Measurements from ENCODE around the gene ZIC5. TPM values are rescaled to one million over a fixed set of nuclear protein-coding genes. Genes with fewer than 3 reads are reported as not detected.

Gene ZIC5
- polyA plus RNA-seq, 1 donor: 0.08 TPM

DNA sequence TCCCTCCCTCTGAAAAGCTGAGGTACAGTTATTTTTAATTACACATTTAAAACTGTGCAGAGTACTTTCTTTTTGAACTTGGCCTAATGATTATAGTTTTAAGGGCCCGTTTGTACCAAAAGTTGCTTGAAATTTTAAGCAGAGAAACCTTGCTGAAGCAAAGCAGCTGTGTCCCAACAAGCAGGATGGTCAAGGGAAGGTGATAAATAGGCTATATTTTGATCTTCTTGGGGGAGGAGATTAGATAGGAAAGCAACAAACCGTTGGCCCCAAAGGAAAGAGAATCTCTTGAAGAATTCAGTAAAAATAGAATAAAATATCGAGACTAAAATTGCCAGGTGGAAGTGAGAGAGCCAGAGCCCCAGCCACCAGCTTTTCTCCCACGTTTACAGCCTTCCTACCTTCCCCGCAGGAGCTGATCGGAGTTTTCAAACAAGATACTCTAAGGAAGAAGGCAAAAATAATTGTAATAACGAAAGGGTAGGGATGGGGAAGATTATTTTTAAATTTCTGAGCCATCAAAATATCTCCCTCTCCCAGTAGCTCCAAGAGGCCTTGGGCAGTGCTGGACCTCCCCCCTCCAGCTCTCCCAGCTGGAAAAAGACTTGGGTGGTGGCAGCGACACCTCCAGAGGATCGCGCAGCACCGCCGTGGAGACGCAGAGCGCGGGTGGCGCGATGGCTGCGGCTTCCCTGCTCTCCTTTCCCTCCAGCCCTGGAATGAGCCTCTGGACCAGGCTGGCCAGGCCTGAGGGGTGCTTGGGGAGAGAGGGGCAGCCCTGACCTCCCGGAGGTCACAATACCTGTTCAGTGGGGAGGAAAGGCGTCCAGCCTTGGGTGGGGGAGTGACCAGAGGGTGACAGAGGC, 15.8 kb upstream of the ZIC5 start:
- no peak for DNase-seq

DNA sequence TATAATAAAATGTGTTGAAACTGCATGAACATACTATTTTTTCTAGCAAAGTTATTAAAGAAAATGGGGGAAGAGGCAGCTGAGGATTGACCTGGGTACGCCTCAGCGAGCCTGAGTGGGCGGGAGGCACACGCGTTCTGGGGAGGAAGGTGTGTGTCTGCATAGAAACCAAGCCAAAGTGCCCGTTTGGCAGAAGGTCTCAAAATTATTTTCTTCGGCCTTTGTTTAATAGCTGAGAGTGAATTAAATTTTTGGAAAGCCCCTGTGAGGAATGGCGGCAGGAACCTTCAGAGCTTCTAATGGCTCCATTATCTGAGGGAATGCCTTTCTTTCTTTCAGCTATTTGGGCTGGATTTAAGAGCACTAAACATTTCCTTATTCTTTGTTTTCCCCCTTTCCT, 15.2 kb upstream of the ZIC5 start:
- DNase-seq: no peak

DNA sequence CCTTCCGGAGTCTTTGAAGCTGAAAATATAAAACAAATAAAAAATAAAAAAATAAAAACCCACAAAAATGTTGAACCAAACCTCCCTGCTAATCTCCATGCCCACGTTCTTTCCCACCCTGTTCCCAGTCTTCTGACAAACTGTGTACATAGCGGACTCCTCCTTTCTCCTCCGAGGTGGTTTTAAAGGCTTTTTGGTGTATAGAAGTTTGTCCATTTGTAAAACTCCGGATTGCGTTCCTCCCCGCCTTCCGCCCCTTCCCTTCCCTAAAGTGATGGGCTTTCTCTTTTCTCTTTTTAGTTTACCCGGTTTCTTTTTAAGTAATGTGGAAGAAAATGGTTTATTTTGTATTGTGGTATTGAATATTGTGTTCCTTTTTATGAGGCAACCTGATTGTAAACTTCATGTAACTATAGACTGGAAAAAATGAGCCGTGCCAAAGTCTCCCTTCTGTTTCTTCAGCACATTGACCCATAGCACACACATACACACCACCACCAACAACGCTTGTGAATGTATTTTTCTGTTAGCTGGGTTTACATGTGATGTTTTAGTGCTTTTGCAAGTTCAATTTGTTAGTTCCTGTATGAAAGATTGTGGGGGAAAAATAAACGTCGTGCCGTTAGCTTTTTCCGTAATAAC, 14.4 kb upstream of the ZIC5 start:
- DNase-seq: no peak

DNA sequence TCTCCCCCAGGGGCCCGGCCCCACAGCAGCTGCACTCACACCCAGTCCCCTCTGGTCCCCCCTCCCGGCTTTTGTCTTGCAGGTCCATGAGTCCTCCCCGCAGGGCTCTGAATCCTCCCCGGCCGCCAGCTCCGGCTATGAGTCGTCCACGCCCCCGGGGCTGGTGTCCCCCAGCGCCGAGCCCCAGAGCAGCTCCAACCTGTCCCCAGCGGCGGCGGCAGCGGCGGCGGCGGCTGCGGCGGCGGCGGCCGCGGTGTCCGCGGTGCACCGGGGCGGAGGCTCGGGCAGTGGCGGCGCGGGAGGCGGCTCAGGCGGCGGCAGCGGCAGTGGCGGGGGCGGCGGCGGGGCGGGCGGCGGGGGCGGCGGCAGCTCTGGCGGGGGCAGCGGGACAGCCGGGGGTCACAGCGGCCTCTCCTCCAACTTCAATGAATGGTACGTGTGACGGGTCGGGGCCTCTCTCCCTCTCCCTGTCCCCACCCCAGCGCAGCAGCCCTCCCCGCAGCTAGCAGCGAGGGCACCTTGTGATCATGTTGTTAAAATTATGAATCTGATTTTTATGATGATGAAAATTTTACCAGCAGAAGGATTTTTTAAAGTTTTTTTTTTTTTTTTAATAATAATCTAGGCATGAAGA, 13.8 kb upstream of the ZIC5 start:
- DNase-seq: no peak

DNA sequence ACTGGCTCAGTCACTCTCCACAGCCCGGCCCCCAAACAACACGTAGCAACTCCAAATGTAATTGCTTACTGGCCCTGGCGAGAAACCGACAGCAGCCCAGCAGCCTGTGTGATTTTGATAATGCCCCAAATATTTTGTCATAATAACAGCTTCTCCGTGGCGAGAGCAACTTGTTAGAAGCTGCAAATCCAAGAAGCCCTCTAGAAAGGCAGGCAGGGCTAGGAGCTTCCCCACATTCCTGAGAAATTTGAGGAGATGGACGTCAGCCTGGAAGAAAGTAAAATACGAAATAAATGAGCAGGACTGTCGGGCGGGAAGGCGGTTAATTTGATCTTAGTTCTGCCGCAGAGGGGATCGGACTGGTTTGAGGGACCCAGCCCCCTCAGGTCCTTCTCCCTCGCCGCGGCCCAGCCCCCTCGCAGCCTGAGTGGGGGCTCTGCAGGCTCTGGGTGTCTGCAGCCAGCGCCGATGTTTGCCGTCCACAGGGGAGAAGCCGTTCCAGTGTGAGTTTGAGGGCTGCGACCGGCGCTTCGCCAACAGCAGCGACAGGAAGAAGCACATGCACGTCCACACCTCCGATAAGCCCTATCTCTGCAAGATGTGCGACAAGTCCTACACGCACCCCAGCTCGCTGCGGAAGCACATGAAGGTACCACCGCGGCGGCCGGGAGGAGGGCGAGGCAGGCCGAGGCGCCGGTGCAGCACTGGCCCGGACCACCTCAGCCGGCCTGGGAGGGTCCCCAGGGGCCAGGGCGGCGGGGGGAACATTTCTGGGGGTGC, 13.1 kb upstream of the ZIC5 start:
- DNase-seq: no peak

DNA sequence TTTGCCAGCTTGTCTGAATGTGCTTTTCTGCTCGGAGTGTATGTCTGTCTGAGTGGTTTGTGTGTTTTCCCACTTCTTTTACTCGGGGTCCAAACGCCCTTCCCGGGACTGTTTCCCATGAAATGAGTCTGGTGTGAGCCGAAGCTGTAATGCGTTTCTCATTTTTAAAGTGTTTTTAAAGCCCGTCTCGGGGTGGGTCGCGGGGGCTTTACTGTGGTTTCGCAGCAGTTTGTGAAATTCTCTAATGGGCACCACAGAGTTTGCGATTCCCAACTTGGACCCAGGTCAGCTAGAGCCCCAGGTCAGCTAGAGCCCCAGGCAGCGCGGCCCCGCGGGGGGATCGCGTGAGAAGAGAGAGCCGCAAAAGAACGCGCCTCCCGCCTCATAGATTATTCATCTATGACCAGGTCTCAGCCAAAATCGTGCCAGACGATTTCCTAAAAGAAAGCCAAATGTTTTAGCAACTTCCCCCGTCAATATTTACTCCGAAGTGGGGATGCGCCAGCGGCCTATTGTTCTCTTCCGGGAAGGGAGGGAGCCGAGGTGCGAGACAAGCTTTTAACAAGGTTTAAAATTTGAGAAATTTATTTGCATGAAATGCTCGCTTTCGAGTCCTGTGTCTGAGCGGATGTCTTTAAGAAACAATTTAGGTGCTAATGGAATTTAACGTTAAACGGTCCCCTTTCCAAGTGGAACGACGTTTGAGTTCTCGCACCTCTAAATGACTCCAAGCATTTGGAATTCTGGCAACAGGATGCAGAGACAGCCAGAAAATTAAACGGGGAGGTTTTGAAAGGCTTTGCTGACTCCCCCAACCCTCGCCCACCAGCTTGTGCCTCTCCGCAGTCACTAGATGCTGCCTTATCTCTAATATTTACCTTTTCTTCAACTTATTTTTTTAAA, 12.2 kb upstream of the ZIC5 start:
- no peak for DNase-seq

DNA sequence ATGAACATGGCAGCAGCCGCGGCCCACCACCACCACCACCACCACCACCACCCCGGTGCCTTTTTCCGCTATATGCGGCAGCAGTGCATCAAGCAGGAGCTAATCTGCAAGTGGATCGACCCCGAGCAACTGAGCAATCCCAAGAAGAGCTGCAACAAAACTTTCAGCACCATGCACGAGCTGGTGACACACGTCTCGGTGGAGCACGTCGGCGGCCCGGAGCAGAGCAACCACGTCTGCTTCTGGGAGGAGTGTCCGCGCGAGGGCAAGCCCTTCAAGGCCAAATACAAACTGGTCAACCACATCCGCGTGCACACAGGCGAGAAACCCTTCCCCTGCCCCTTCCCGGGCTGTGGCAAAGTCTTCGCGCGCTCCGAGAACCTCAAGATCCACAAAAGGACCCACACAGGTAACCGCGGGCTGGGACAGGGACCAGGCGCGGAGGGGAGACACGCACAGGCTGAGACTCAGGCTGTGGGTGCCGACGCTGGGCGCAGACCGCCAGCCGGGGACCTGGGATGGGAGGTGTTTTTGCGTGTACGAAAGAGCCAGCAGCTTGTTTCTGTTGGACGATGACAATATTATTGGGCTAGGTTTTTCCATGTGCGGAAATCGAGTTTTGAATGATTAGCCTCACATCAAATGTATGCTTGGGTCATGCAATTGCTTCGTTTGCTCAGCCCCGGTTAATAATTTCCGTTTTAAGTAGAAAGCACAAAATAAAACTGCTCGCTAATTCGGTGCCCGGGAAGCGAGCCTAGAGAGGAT, 11.3 kb upstream of the ZIC5 start:
- no peak for DNase-seq

DNA sequence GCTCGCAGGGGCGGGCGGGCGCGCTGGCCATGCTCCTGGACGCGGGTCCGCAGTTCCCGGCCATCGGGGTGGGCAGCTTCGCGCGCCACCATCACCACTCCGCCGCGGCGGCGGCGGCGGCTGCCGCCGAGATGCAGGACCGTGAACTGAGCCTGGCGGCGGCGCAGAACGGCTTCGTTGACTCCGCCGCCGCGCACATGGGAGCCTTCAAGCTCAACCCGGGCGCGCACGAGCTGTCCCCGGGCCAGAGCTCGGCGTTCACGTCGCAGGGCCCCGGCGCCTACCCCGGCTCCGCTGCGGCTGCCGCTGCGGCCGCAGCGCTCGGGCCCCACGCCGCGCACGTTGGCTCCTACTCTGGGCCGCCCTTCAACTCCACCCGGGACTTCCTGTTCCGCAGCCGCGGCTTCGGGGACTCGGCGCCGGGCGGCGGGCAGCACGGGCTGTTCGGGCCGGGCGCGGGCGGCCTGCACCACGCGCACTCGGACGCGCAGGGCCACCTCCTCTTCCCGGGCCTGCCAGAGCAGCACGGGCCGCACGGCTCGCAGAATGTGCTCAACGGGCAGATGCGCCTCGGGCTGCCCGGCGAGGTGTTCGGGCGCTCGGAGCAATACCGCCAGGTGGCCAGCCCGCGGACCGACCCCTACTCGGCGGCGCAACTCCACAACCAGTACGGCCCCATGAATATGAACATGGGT, 10.6 kb upstream of the ZIC5 start:
- peak; percentile 26 for DNase-seq

DNA sequence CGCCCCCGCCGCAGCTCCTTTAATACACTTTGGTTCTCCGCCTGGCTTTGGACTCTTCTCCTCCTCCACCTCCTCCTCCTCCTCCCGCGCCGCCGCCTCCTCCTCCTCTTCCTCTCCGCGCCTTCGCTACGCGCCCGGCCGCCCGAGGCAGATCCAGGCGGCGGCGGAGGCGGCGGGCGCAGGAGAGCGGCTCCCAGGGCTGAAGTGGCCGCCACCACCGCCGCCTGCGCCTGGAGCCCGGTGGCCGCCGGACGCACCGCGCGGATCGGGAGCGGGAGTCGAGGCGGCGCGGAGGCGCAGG, 10.1 kb upstream of the ZIC5 start, which contains the start of gene ZIC2:
Gene ZIC2, plus strand, starts transcription at position 50 of the 301 bp plus-strand sequence. CDS start 281 bp downstream, outside the sequence.
- peak; percentile 18 for DNase-seq

DNA sequence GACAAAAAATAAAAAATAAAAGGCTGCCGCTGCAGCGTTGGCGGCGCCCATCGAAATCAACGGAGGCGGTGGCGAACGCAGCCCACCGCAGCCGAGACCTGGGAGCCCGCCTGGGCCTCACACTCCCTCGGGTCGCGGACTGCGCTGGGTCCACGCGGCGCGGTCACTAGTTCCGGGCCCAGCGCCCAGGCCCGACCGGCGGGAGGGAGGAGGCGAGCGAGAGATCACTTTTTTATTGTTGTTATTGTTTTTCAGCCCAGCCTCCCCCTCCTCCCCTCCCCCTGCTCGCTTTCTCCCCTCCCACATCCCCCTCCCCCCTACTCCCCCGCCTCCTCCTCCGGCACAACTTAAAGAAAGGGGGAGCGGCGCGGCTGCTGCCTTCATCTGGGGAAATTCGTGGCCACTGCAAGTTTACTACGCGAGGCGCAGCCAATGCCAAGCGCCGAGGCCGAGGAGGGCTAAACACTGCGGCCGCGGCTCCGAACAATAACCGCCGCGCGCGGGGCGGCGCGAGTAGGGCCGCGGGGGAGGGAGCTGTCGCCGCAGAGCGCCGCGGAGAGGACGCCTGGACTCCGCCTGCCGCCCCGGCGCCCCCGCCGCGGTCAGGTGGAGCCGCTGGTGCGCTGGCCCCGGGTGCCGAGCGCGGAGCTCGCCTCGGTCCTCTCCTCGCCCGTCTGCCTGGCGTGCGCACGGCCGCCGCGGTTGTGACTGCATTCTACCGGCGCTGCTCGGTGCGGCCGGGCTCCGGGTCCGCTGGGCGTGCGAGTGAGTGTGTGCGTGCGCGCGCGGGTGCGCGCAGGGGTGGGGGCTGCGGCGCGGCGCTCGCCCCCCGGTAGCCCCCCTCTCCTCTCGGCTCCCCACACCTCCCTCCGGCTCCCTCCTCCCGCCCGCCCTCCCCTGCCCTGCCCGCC, 9.5 kb upstream of the ZIC5 start:
- DNase-seq: peak; percentile 21

DNA sequence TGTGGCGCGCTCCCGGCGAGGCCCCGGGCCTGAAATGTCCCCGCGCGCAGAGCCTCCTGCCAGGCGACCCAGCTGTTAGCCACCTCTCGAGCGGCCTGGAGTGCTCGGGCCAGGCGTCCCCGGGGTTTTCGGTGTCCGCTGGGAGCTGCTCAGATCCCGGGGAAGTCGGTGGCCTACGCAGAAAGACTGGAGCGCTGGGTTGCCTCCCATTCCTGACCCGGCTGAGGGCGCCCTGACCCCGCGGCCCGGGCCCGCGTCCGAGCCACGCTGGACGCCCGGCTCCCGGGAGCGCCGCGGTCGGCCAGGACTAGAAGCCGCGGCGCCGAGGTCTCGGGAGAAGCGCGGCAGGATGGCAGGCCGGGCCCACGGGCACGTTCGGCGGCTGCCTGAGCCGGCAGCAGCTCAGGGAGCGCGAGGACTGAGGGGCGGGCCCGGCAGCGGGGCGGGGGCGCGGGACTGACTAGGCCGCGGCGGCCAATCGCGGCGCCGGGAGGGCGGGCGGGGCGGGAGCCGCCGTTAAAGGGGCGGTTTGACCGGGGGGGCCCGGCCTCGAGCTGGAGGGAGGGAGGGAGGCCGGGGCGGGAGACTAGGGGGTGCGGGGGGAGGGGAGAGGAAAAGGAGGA, 8.7 kb upstream of the ZIC5 start:
- peak; percentile 43 for DNase-seq

DNA sequence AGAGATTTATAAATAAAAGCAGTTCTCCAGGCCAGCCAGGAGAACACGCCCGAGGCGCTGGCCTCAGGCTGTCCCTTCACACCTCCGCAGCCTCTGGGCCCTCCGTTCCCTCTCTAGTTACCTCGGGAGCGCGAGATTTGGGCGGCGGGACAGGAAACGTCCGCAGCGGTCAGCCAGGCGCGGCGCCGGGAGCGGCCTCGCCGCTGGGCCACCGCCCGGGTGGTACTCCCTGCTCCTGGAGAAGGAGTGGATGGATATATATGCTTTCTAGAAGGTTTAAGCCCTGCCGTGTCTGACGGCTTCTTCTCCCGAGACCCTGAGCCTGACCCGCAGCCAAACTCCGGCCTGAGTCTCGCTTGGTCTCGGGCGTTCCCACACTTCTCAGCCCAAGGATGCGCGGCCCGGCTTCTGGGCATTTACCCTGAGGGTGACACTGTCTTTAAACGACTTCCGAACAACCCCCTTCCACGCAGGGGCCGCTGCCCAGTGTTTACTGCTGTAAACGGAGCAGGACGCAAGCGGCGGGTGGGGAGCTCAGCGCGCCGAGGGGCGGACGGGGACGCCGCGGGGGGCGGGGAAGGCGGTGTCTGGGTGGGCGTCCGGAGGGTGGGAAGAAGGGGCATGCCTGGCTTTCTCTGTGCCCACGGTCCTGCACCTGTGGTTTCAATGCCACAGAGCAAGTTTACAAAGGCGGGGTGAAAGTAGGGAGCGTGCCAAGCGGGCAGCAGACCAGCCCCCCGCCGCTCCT, 8.1 kb upstream of the ZIC5 start:
- DNase-seq: no peak

DNA sequence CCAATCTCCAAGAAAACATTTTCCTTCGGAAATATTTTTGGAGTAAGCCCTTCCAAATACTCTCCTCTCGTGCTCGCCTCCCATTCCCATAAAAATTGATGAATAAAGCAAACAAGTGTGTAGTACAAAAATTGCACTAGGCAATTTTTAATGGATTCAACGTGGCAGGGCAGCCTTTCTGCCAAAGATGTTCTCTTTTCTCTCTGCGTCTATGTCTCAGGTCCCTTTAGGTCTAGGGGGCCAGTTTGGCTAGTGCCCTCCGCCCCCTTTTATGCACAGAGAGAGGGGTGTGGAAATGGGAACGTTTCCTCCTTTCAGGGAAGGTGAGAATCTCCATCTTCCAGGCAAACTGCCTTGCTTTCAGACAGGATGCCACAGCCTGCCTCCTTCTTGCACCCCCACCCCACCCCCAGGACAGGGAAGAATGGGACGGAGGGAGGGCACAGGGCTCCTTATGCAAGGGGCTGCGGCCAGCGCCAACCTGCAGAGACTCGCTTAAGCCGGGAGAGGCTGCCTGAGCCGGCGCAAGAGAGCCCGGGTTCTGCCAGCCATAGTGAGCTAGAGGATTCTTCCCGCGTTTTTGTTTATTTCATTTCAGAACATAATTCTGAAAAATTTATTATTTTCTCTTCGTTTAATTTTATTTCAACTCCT, 7.4 kb upstream of the ZIC5 start:
- DNase-seq: no peak

DNA sequence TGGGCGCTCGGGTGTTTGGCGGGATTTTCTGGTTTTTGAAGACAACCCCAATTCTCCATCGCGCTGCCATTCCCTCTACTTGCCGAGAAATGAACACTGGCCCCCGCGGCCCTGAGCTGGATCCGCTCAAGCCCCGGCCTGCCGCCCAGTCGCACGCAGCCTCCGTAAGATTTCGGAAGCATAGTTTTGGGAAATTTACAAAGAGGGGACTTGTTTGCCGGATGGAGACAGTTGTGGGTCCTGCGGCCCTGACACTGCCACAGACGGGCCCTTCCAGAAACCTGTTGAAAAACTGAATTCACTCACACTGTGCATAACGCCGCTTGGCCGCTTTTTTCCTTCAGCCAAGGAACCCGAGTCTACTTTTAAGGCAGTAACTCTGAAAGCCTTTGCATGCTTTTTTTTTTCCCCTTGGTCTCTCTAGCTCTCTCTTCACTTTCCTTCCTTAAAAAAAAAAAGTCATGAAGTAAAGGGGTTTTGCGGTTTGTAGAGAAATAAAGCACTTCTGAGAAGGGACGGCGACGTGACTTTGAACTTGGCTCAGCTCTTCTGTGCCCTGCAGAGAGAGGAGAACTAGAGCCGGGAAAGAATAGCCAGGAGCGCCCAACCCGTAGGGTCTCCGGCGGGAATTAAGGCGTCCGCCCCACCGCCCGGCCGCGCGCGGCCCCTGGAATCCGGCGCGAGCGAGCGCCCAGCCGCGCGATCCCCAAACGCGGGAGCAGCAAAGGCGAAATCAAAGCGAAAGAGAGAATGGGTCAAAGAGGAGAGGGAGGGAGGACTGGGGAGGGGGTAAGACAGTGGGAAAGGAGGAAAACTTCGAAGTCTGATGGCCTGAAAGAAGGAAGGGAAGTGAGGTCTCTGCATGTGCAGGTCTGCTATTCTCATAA, 6.6 kb upstream of the ZIC5 start:
- DNase-seq: no peak

DNA sequence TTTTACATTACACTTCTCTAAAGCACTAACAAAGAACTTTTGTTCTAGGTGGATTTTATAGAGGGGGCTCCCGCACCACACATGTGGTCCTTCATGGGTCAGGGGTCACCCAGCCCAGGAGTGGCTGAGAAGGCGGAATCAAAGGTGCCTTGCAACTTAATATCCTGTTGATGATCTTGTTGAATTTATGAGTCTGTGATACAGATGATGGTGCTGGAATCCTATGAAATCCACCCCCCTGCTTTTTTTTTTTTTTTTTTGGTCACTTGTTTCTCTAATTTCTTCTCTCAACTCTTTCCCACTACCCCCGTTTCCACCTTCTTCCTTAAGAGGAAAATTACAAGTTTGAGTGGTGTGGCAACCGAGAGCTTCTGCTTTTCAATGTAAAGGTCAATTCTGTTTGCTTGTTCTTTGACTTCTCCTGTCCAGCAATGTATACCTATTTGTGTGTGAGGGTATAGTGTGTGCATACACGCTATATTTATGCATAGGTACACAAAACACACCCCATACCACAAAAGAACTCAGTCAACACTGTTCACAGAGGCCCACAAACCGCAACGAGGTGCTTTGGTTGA, 5.9 kb upstream of the ZIC5 start:
- DNase-seq: no peak

DNA sequence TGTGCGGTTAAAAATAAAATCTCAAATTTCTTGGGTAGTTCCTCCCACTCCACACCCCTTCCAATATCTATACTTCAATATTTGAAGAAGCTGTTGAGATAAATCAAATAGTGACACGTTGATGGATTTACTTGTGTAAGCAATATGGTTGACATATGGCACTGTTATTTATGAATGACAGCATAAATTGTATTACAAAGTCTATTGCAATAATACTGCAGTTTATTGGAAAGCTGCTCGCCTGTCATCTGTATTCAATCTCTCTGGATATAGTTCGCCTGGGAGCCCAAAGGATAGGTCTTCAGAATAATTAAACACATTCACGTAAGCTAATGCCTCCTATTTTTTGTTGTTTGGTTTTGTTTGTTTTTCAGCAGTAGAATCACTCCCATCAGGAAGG, 5.0 kb upstream of the ZIC5 start:
- DNase-seq: no peak

Data from left kidney (tissue), 2 donors.